Limb (tissue), 2 donors: ENCODE measurements around the gene LHX2.

Experiments
- DNase-seq, 2 donors: peaks; one replicate each; pipeline ENCODE4 v3.0.0-alpha.2; 2016; ENCODE audit errors: extremely low spot score in 2 of 2

LHX2 gene

GRCh38 chr9:124012368-124013301, 1.1 kb downstream of the LHX2 start:
- DNase-seq, result no peak

- DNase-seq, result no peak
Measured at GRCh38 chr9:124013309-124014210, 2.0 kb downstream of the LHX2 start.

- no peak for DNase-seq
Measured at GRCh38 chr9:124014211-124014955, 2.8 kb downstream of the LHX2 start.

- no peak for DNase-seq
Measured at GRCh38 chr9:124014956-124015660, 3.5 kb downstream of the LHX2 start.

- no peak for DNase-seq
Measured at GRCh38 chr9:124015661-124016131, 4.1 kb downstream of the LHX2 start.

GRCh38 chr9:124016175-124017050, 4.8 kb downstream of the LHX2 start:
- peak in 1 of 2 donors; percentile 61 for DNase-seq

GRCh38 chr9:124017051-124017928, 5.7 kb downstream of the LHX2 start:
- DNase-seq, result no peak

- DNase-seq, result no peak
Measured at GRCh38 chr9:124017929-124018729, 6.6 kb downstream of the LHX2 start.

- DNase-seq, result no peak
Measured at GRCh38 chr9:124018730-124019697, 7.4 kb downstream of the LHX2 start.

GRCh38 chr9:124019771-124020519, 8.4 kb downstream of the LHX2 start:
- no peak for DNase-seq

- no peak for DNase-seq
Measured at GRCh38 chr9:124020520-124021384, 9.2 kb downstream of the LHX2 start.

- no peak for DNase-seq
Measured at GRCh38 chr9:124021385-124021769, 9.8 kb downstream of the LHX2 start.

GRCh38 chr9:124022201-124023121, 10.9 kb downstream of the LHX2 start:
- no peak for DNase-seq

GRCh38 chr9:124024107-124024506, 12.5 kb downstream of the LHX2 start:
- DNase-seq, result no peak
